Mesenchymal stem cell (in vitro differentiated cells and primary cell): ENCODE results near the gene KDM5A.

Source experiments
- DNase-seq: peaks from one replicate; pipeline ENCODE4 v3.0.0-alpha.2; 2013
- H2AFZ ChIP-seq: one replicate; pipeline ENCODE4 v1.6.1; 2013; ENCODE audit warnings: low read depth, mild to moderate bottlenecking, control low read depth, inconsistent platforms, low read length, moderate library complexity
- H2AK5ac ChIP-seq: 2 replicates; pipeline ENCODE4 v1.6.1; 2013; ENCODE audit warnings: low read length, moderate library complexity, mild to moderate bottlenecking, inconsistent platforms; ENCODE audit not compliant: severe bottlenecking
- H2BK120ac ChIP-seq: one replicate; pipeline ENCODE4 v1.6.1; 2013; ENCODE audit warnings: low read depth, mild to moderate bottlenecking, inconsistent platforms, low read length, moderate library complexity
- H2BK12ac ChIP-seq, 2 experiments: one replicate each; pipeline ENCODE4 v1.6.1; 2013; ENCODE audit warnings: inconsistent platforms in 2 of 2, low read length in 2 of 2, mild to moderate bottlenecking in 2 of 2, moderate library complexity in 2 of 2, control low read depth in 1 of 2
- H2BK15ac ChIP-seq: one replicate; pipeline ENCODE4 v1.6.1; 2013; ENCODE audit warnings: mild to moderate bottlenecking, low read depth, inconsistent platforms; ENCODE audit not compliant: poor library complexity, severe bottlenecking
- H2BK5ac ChIP-seq: 2 replicates; pipeline ENCODE4 v1.6.1; 2013; ENCODE audit warnings: low read depth, mild to moderate bottlenecking, low read length, control low read depth, inconsistent platforms; ENCODE audit not compliant: poor library complexity, severe bottlenecking
- H3K14ac ChIP-seq, 2 experiments: one replicate each; pipeline ENCODE4 v1.6.1; 2013; ENCODE audit warnings: inconsistent platforms in 2 of 2, low read length in 2 of 2, control low read depth in 1 of 2, mild to moderate bottlenecking in 1 of 2, moderate library complexity in 1 of 2
- H3K18ac ChIP-seq, 2 experiments: one replicate each; pipeline ENCODE4 v1.6.1; 2013; ENCODE audit warnings: inconsistent platforms in 2 of 2, low read length in 2 of 2, control low read depth in 1 of 2, low read depth in 1 of 2, mild to moderate bottlenecking in 1 of 2
- H3K23ac ChIP-seq, 2 experiments: one replicate each; pipeline ENCODE4 v1.6.1; 2013; ENCODE audit warnings: inconsistent platforms in 2 of 2, low read length in 2 of 2, mild to moderate bottlenecking in 2 of 2, moderate library complexity in 2 of 2, control low read depth in 1 of 2
- H3K27ac ChIP-seq: 2 replicates; pipeline ENCODE4 v1.5.1; 2013; ENCODE audit warnings: mild to moderate bottlenecking, moderate library complexity, low read length, control low read depth, inconsistent platforms; ENCODE audit not compliant: poor library complexity, severe bottlenecking
- H3K27me3 ChIP-seq, 2 experiments: 2 replicates each; pipeline versions ENCODE4 v1.6.1 to v1.7.0; 2013; ENCODE audit warnings: low read length in 2 of 2, mild to moderate bottlenecking in 2 of 2, moderate library complexity in 2 of 2, control low read depth in 1 of 2, inconsistent platforms in 1 of 2; ENCODE audit not compliant: control insufficient read depth in 1 of 2, insufficient read depth in 1 of 2
- H3K36me3 ChIP-seq, 2 experiments: 2 replicates each; pipeline versions ENCODE4 v1.6.1 to v1.7.0; 2013; ENCODE audit warnings: low read length in 2 of 2, control low read depth in 1 of 2, inconsistent platforms in 1 of 2, low read depth in 1 of 2, mild to moderate bottlenecking in 1 of 2; ENCODE audit not compliant: insufficient read depth in 2 of 2, control insufficient read depth in 1 of 2
- H3K4ac ChIP-seq, 2 experiments: one replicate each; pipeline ENCODE4 v1.6.1; 2013; ENCODE audit warnings: inconsistent platforms in 2 of 2, low read length in 2 of 2, mild to moderate bottlenecking in 2 of 2, moderate library complexity in 2 of 2, control low read depth in 1 of 2, low read depth in 1 of 2
- H3K4me1 ChIP-seq: 2 replicates; pipeline ENCODE4 v1.6.1; 2013; ENCODE audit warnings: low read depth, low read length, control low read depth; ENCODE audit not compliant: control insufficient read depth, insufficient read depth
- H3K4me2 ChIP-seq: 2 replicates; pipeline ENCODE4 v1.6.1; 2013; ENCODE audit warnings: low read length, mild to moderate bottlenecking, inconsistent platforms; ENCODE audit not compliant: poor library complexity, severe bottlenecking
- H3K4me3 ChIP-seq, 2 experiments: 2 replicates each; pipeline versions ENCODE4 v1.5.1 to v1.7.0; 2013; ENCODE audit warnings: low read length in 2 of 2, mild to moderate bottlenecking in 2 of 2, control low read depth in 1 of 2, low read depth in 1 of 2; ENCODE audit not compliant: insufficient read depth in 1 of 2
- H3K79me1 ChIP-seq: replicated peaks from 2 replicates; pipeline ENCODE4 v1.6.1; 2013; ENCODE audit warnings: mild to moderate bottlenecking, control low read depth, low read length, inconsistent platforms; ENCODE audit not compliant: poor library complexity, severe bottlenecking
- H3K9ac ChIP-seq: 2 replicates; pipeline ENCODE4 v1.7.0; 2013; ENCODE audit warnings: mild to moderate bottlenecking, low read length, moderate library complexity
- H3K9me3 ChIP-seq: 2 replicates; pipeline ENCODE4 v1.7.0; 2013; ENCODE audit warnings: mild to moderate bottlenecking, low read length; ENCODE audit not compliant: control insufficient read depth
- H4K8ac ChIP-seq: one replicate; pipeline ENCODE4 v1.6.1; 2013; ENCODE audit warnings: inconsistent platforms, mild to moderate bottlenecking, low read length, moderate library complexity
- H4K91ac ChIP-seq: one replicate; pipeline ENCODE4 v1.6.1; 2013; ENCODE audit warnings: mild to moderate bottlenecking, low read length, inconsistent platforms
- WGBS: methylation state at CpG from one replicate; pipeline ENCODE4 v1.1.7; 2013; ENCODE audit warnings: mixed read lengths; 5-methylcytosine and 5-hydroxymethylcytosine counted together

KDM5A gene

GRCh38 chr12:247271-247670 is 141.8 kb downstream of the KDM5A start:
- no peak overlapping the region for H2AK5ac ChIP-seq
- H2AFZ ChIP-seq = no peak overlapping the region
- H3K4ac ChIP-seq = no peak overlapping the region
- H2BK12ac ChIP-seq = no peak overlapping the region
- no peak overlapping the region for H2BK120ac ChIP-seq
- no peaks in the 10 kb centered on the region for H3K79me1 ChIP-seq
- no peak overlapping the region for H3K9ac ChIP-seq
- peaks cover 19% of the 10 kb centered on the region for H3K9me3 ChIP-seq
- H3K4me2 ChIP-seq = no peak overlapping the region
- no peak overlapping the region for H3K23ac ChIP-seq
- H3K14ac ChIP-seq = no peak overlapping the region
- no peak for DNase-seq
- H4K8ac ChIP-seq = no peak overlapping the region
- peaks cover 3% of the 10 kb centered on the region for H3K4me1 ChIP-seq
- no peak overlapping the region for H2BK5ac ChIP-seq
- no peak overlapping the region for H3K4me3 ChIP-seq
- H3K27ac ChIP-seq = no peak overlapping the region
- WGBS = 74% methylated on average over 2 of the region's 3 CpGs
- no peak overlapping the region for H3K18ac ChIP-seq
- H3K27me3 ChIP-seq = peaks cover 0 to 11% of the 10 kb centered on the region in 2 experiments
- no peaks in the 10 kb centered on the region for H3K36me3 ChIP-seq
- no peak overlapping the region for H4K91ac ChIP-seq
- H2BK15ac ChIP-seq = no peak overlapping the region

- Histone ChIP-seq H3K4me1 (no peaks in the 10 kb centered on the region), H3K23ac (no peak overlapping the region), H3K27me3 (peaks cover 0 to 11% of the 10 kb centered on the region in 2 experiments), H3K4ac (no peak overlapping the region), H3K4me3 (no peak overlapping the region), H2AK5ac (no peak overlapping the region), H2AFZ (no peak overlapping the region), H3K79me1 (no peaks in the 10 kb centered on the region), H3K14ac (no peak overlapping the region), H3K36me3 (no peaks in the 10 kb centered on the region), H4K91ac (no peak overlapping the region), H4K8ac (no peak overlapping the region), H2BK12ac (no peak overlapping the region), H3K9ac (no peak overlapping the region), H2BK15ac (no peak overlapping the region), H3K18ac (no peak overlapping the region), H3K27ac (no peak overlapping the region), H2BK120ac (no peak overlapping the region), H3K9me3 (peaks cover 15% of the 10 kb centered on the region), H2BK5ac (no peak overlapping the region), H3K4me2 (no peak overlapping the region)
- 71% methylated on average over 4 of the region's 4 CpGs for WGBS
- no peak for DNase-seq
These were observed 145.7 kb downstream of the KDM5A start for GRCh38 chr12:243381-243780.

GRCh38 chr12:242496-242895 is 146.6 kb downstream of the KDM5A start:
- H3K18ac ChIP-seq = no peak overlapping the region
- no peak overlapping the region for H2BK5ac ChIP-seq
- H4K8ac ChIP-seq = no peak overlapping the region
- H3K4me2 ChIP-seq = no peak overlapping the region
- H3K27ac ChIP-seq = no peak overlapping the region
- no peaks in the 10 kb centered on the region for H3K4me1 ChIP-seq
- no peak overlapping the region for H2AK5ac ChIP-seq
- WGBS = 91% methylated on average over 14 of the region's 15 CpGs
- H3K9me3 ChIP-seq = peaks cover 10% of the 10 kb centered on the region
- H3K4me3 ChIP-seq = no peak overlapping the region
- no peak overlapping the region for H2BK120ac ChIP-seq
- H3K4ac ChIP-seq = no peak overlapping the region
- H2BK12ac ChIP-seq = no peak overlapping the region
- DNase-seq = no peak
- no peak overlapping the region for H3K9ac ChIP-seq
- no peak overlapping the region for H3K23ac ChIP-seq
- no peak overlapping the region for H2AFZ ChIP-seq
- H3K14ac ChIP-seq = no peak overlapping the region
- H2BK15ac ChIP-seq = no peak overlapping the region
- no peak overlapping the region for H4K91ac ChIP-seq
- no peaks in the 10 kb centered on the region for H3K79me1 ChIP-seq
- peaks cover 0 to 11% of the 10 kb centered on the region in 2 experiments for H3K27me3 ChIP-seq
- no peaks in the 10 kb centered on the region for H3K36me3 ChIP-seq

- no peak overlapping the region for H3K27ac ChIP-seq
- no peak overlapping the region for H3K4me2 ChIP-seq
- 95% methylated on average over 4 of the region's 9 CpGs for WGBS
- H3K4me1 ChIP-seq = no peaks in the 10 kb centered on the region
- no peak overlapping the region for H3K4ac ChIP-seq
- peaks cover 0 to 11% of the 10 kb centered on the region in 2 experiments for H3K27me3 ChIP-seq
- H3K14ac ChIP-seq = no peak overlapping the region
- H2AK5ac ChIP-seq = no peak overlapping the region
- no peak overlapping the region for H3K23ac ChIP-seq
- H2AFZ ChIP-seq = no peak overlapping the region
- no peak overlapping the region for H4K8ac ChIP-seq
- H3K18ac ChIP-seq = no peak overlapping the region
- H3K9ac ChIP-seq = no peak overlapping the region
- DNase-seq = no peak
- H3K79me1 ChIP-seq = no peaks in the 10 kb centered on the region
- peaks cover 16% of the 10 kb centered on the region for H3K9me3 ChIP-seq
- no peak overlapping the region for H2BK12ac ChIP-seq
- no peak overlapping the region for H2BK120ac ChIP-seq
- no peak overlapping the region for H4K91ac ChIP-seq
- no peak overlapping the region for H3K4me3 ChIP-seq
- no peak overlapping the region for H2BK5ac ChIP-seq
- no peak overlapping the region for H2BK15ac ChIP-seq
- H3K36me3 ChIP-seq = no peaks in the 10 kb centered on the region
These were observed 147.9 kb downstream of the KDM5A start for GRCh38 chr12:241266-241665.
